GM19463 (cell line): ENCODE results near the gene MAP3K10.

ENCODE experiments used
- ATAC-seq: cut with Tn5 transposase; IDR thresholded peaks from one replicate; pipeline ENCODE4 v1.9.1; 2021; ENCODE audit warnings: mild to moderate bottlenecking, moderate library complexity; ENCODE audit not compliant: unreplicated experiment

Gene MAP3K10

GRCh38 chr19:40232949-40233810 lies 42.0 kb downstream of the MAP3K10 start:
- ATAC-seq: no peak

GRCh38 chr19:40233811-40234389 lies 42.7 kb downstream of the MAP3K10 start:
- no peak for ATAC-seq

GRCh38 chr19:40234429-40235237 lies 43.4 kb downstream of the MAP3K10 start:
- ATAC-seq: no peak

- ATAC-seq: no peak
Measured at GRCh38 chr19:40235238-40236025, 44.2 kb downstream of the MAP3K10 start.

- no peak for ATAC-seq
Measured at GRCh38 chr19:40236026-40236355, 44.8 kb downstream of the MAP3K10 start.

- ATAC-seq: no peak
Measured at GRCh38 chr19:40236366-40236765, 45.1 kb downstream of the MAP3K10 start.

GRCh38 chr19:40237791-40238190 lies 46.6 kb downstream of the MAP3K10 start:
- ATAC-seq: no peak

GRCh38 chr19:40238775-40239174 lies 47.5 kb downstream of the MAP3K10 start:
- no peak for ATAC-seq

- no peak for ATAC-seq
Measured at GRCh38 chr19:40239415-40240226, 48.4 kb downstream of the MAP3K10 start.

GRCh38 chr19:40240332-40240731 lies 49.1 kb downstream of the MAP3K10 start:
- no peak for ATAC-seq

- ATAC-seq: no peak
Measured at GRCh38 chr19:40241125-40241808, 50.0 kb downstream of the MAP3K10 start.

- no peak for ATAC-seq
Measured at GRCh38 chr19:40241809-40242384, 50.7 kb downstream of the MAP3K10 start.

GRCh38 chr19:40242480-40242879 lies 51.3 kb downstream of the MAP3K10 start:
- no peak for ATAC-seq

- no peak for ATAC-seq
Measured at GRCh38 chr19:40243181-40243580, 52.0 kb downstream of the MAP3K10 start.

GRCh38 chr19:40244579-40245317 lies 53.5 kb downstream of the MAP3K10 start:
- no peak for ATAC-seq

- ATAC-seq: no peak
Measured at GRCh38 chr19:40245506-40246128, 54.4 kb downstream of the MAP3K10 start.

- no peak for ATAC-seq
Measured at GRCh38 chr19:40246292-40247073, 55.3 kb downstream of the MAP3K10 start.
